ENCODE data around the gene FASLG.

- no peak for TF ChIP-seq PKNOX1 (IDR thresholded peaks at IDR 0.05)
- no peak for TF ChIP-seq FOXM1 (IDR thresholded peaks at IDR 0.05; ENCODE audit: borderline replicate concordance)
These were observed 20.3 kb downstream of the FASLG start for GRCh38 chr1:172679000-172679772.
